Anterior cingulate cortex (tissue), 58 donors: Measurements from ENCODE around the gene MAP4K1.

Experiments used
- DNase-seq, 58 donors: peaks; one replicate each; lab custom pipeline; 2025; lab: John Stamatoyannopoulos, UW

MAP4K1 gene

GRCh38 chr19:38551450-38551813, 66.3 kb downstream of the MAP4K1 start:
- DNase-seq = no peak

GRCh38 chr19:38550376-38550775, 67.4 kb downstream of the MAP4K1 start:
- DNase-seq = no peak

GRCh38 chr19:38549942-38550341, 67.8 kb downstream of the MAP4K1 start:
- DNase-seq = no peak

GRCh38 chr19:38549061-38549460, 68.7 kb downstream of the MAP4K1 start:
- no peak for DNase-seq

- DNase-seq = no peak
These were observed 70.3 kb downstream of the MAP4K1 start for GRCh38 chr19:38547421-38547820.

GRCh38 chr19:38545596-38545995, 72.2 kb downstream of the MAP4K1 start:
- no peak for DNase-seq

GRCh38 chr19:38544569-38545315, 73.0 kb downstream of the MAP4K1 start:
- peak in 5 of 58 donors; percentile 8 to 40 (median 36) for DNase-seq

GRCh38 chr19:38543807-38544568, 73.8 kb downstream of the MAP4K1 start:
- peak in 57 of 58 donors; percentile 2 to 88 (median 68) for DNase-seq

GRCh38 chr19:38543286-38543806, 74.4 kb downstream of the MAP4K1 start:
- no peak for DNase-seq

GRCh38 chr19:38542040-38542439, 75.7 kb downstream of the MAP4K1 start:
- DNase-seq = no peak

- DNase-seq = no peak
These were observed 78.0 kb downstream of the MAP4K1 start for GRCh38 chr19:38539751-38540150.

GRCh38 chr19:38538793-38539528, 78.8 kb downstream of the MAP4K1 start:
- DNase-seq = no peak

- peak in 34 of 58 donors; percentile 5 to 85 (median 34) for DNase-seq
These were observed 79.4 kb downstream of the MAP4K1 start for GRCh38 chr19:38538386-38538785.
